SK-N-SH treated with all-trans-retinoic acid at 6 μM for 48 hours (cell line): ENCODE results near the gene OR52W1.

Source experiments
- CSRNP3 ChIP-seq: fragments of 250-450 bp; sonication (Bioruptor Pico); IDR thresholded peaks from 2 replicates; pipeline ENCODE4 v1.5.1; 2021; ENCODE audit warnings: mild to moderate bottlenecking, moderate library complexity
- GLIS3 ChIP-seq: fragments of 250-450 bp; sonication (Bioruptor Pico); IDR thresholded peaks from 2 replicates; pipeline ENCODE4 v1.5.0; 2020; ENCODE audit warnings: mild to moderate bottlenecking, moderate library complexity
- TF ChIP-seq, protein P1 (sequence below): fragments of 250-450 bp; sonication (Bioruptor Pico); IDR thresholded peaks from 2 replicates; pipeline ENCODE4 v1.8.0; 2020; ENCODE audit warnings: mild to moderate bottlenecking, moderate library complexity, borderline replicate concordance

DNA sequence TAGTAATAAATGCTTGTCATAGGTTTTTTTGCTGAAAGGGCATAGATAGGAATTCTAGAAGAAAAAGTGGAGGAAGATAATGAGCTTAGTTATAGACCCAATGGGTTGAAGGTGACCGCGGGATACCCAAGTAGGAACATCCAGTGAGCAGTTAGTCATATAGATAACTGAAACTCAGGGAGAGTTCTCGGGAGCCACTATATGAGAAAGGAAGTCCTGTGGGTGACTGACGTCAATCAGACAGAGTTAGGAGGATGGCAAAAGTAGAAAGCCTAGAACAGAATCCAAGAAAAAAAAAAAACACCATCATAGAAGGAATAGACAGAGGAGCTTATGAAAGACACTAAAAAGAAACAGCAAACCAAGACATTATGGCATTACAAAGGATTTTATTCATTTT lies 38.2 kb downstream of the OR52W1 start:
- TF ChIP-seq CSRNP3 (CRISPR knock-in tag) (no peak), GLIS3 (CRISPR knock-in tag) (no peak)
- TF ChIP-seq, protein P1, sequence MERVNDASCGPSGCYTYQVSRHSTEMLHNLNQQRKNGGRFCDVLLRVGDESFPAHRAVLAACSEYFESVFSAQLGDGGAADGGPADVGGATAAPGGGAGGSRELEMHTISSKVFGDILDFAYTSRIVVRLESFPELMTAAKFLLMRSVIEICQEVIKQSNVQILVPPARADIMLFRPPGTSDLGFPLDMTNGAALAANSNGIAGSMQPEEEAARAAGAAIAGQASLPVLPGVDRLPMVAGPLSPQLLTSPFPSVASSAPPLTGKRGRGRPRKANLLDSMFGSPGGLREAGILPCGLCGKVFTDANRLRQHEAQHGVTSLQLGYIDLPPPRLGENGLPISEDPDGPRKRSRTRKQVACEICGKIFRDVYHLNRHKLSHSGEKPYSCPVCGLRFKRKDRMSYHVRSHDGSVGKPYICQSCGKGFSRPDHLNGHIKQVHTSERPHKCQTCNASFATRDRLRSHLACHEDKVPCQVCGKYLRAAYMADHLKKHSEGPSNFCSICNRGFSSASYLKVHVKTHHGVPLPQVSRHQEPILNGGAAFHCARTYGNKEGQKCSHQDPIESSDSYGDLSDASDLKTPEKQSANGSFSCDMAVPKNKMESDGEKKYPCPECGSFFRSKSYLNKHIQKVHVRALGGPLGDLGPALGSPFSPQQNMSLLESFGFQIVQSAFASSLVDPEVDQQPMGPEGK, result no peak
